ENCODE data around the gene MAN2B1. TPM values are rescaled to one million over a fixed set of nuclear protein-coding genes. Genes with fewer than 3 reads are reported as not detected.

Gene MAN2B1
- total RNA-seq, 2 experiments from 2014 or later = 95.9 to 109 TPM

DNA sequence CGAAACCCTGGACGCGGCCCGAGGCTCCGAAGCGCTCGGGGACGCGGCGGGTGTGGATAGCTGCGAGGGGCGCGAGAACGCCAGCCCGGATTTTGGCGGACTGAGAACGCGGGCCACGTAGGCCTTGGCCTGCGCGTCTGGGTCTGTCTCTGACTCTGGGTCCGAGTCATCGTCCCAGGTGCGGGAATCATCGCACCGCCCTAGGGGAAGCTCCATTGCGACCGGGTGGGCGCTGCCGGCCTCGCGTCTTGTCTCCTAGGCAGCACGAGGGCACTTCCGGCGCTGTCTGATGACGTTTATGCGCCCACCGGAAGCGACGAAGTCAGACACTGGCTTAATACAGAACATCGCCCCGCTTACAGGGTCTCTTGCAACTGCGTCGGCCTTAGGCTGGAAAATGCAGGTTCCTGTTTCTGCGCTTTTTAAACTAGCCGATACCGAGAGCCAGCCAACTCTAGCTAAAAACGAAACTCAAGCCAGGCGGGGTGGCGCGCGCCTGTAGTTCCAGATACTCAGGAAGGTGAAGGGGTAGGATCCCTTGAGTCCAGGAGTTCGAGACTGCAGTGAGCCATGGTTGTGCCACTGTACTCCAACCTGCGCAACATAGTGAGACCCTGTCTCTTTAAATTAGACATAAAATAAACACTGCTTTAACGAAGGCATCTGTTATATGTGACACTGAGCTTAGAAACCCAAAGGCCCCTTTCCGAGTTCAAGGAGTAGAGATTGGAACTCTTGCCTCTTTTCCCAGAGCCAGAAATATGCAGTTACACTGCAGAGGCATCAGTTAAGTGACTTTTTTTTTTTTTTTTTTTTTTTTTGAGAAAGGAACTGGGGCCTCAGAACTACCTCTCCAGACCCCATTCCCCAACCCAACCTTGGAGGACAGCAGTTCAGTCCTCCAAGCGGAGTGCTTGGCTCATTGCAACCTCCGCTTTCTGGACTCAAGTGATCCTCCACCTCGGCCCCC lies 30.1 kb upstream of the MAN2B1 start, which contains the start of gene FBXW9:
FBXW9 (minus strand) TSS at position 266 of the 970 bp plus-strand sequence; CDS start at position 216, 50 bp downstream.
- peak within 1 kb of the TSS; percentile 98 for H3K4me3 ChIP-seq (ENCODE audit: low read length)
- no peaks in the 10 kb centered on the region for H3K9me3 Mint-ChIP-seq
- peak within 1 kb of the TSS; percentile 78 to 90 for H3K27ac ChIP-seq (ENCODE audit: low read depth in 1 of 2, low read length in 2 of 2)
- H3K4me1 ChIP-seq (ENCODE audit: insufficient read depth, low read length) = peaks cover 23% of the 10 kb centered on the region
- no peaks in the 10 kb centered on the region for H3K27me3 Mint-ChIP-seq
- ChIA-PET POLR2A (interaction anchor here (0.7 to 2.7 kb wide), 7 partner anchors 15 to 1996 kb away, joined by 3 to 27 read pairs (median 6); partner anchors contain the start of genes DHPS, GET3, QTRT1 and ZNF791), CTCF (interaction anchor here (0.7 to 1.9 kb wide), 5 partner anchors 25 to 1440 kb away, joined by 3 to 4 read pairs (median 4); partner anchors contain the start of gene ASF1B)
- intact Hi-C loops (cut with DNase I, micrococcal nuclease) = loop anchor here (1.0 to 10.0 kb wide), 4 partner anchors 14 to 1192 kb away; partner anchors contain the start of genes DHPS (in 1 of the 2) and ZNF653 (in 1 of the 2)
- DNase-seq (peak; percentile 93 to 99 (median 98)), ATAC-seq (ENCODE audit: poor library complexity) (peak; percentile 89)
- H3K4me1 Mint-ChIP-seq (ENCODE audit: low read depth) = peaks cover 11% of the 10 kb centered on the region
- peak within 1 kb of the TSS; percentile 95 for H3K27ac Mint-ChIP-seq
- H3K27me3 ChIP-seq (ENCODE audit: control insufficient read depth in 1 of 2, insufficient read depth in 2 of 2, low read length in 2 of 2) = no peaks in the 10 kb centered on the region
- H3K9me3 ChIP-seq (ENCODE audit: control insufficient read depth in 1 of 2, insufficient read depth in 1 of 2, low read length in 2 of 2) = no peaks in the 10 kb centered on the region
- peak within 1 kb of the TSS; percentile 92 for H3K4me3 Mint-ChIP-seq
- H3K36me3 Mint-ChIP-seq (ENCODE audit: low read depth) = peaks cover 27% of the 10 kb centered on the region
- H3K36me3 ChIP-seq (ENCODE audit: insufficient read depth, low read length) = peaks cover 12% of the 10 kb centered on the region
- TF ChIP-seq, protein P1, sequence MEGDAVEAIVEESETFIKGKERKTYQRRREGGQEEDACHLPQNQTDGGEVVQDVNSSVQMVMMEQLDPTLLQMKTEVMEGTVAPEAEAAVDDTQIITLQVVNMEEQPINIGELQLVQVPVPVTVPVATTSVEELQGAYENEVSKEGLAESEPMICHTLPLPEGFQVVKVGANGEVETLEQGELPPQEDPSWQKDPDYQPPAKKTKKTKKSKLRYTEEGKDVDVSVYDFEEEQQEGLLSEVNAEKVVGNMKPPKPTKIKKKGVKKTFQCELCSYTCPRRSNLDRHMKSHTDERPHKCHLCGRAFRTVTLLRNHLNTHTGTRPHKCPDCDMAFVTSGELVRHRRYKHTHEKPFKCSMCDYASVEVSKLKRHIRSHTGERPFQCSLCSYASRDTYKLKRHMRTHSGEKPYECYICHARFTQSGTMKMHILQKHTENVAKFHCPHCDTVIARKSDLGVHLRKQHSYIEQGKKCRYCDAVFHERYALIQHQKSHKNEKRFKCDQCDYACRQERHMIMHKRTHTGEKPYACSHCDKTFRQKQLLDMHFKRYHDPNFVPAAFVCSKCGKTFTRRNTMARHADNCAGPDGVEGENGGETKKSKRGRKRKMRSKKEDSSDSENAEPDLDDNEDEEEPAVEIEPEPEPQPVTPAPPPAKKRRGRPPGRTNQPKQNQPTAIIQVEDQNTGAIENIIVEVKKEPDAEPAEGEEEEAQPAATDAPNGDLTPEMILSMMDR (IDR thresholded peaks at IDR 0.05) = no peak

GRCh38 chr19:12695997-12696365 lies 29.4 kb upstream of the MAN2B1 start:
- Histone ChIP-seq H3K4me1 (ENCODE audit: insufficient read depth, low read length) (peaks cover 23% of the 10 kb centered on the region), H3K27me3 (ENCODE audit: control insufficient read depth in 1 of 2, insufficient read depth in 2 of 2, low read length in 2 of 2) (no peaks in the 10 kb centered on the region), H3K27ac (ENCODE audit: low read depth in 1 of 2, low read length in 2 of 2) (peak overlapping the region in 1 of 2 donors; percentile 90), H3K4me3 (ENCODE audit: low read length) (peak overlapping the region; percentile 98), H3K36me3 (ENCODE audit: insufficient read depth, low read length) (peaks cover 6% of the 10 kb centered on the region), H3K9me3 (ENCODE audit: control insufficient read depth in 1 of 2, insufficient read depth in 1 of 2, low read length in 2 of 2) (no peaks in the 10 kb centered on the region)
- POLR2A ChIA-PET = interaction anchor here (1.0 to 2.7 kb wide), 6 partner anchors 15 to 84 kb away, joined by 3 to 27 read pairs (median 6); partner anchors contain the start of genes DHPS, GET3 and ZNF791
- DNase-seq = peak in 1 of 14 experiments; percentile 8
- intact Hi-C loops (cut with DNase I, micrococcal nuclease) = loop anchor here (1.0 to 10.0 kb wide), 4 partner anchors 14 to 1191 kb away; partner anchors contain the start of genes DHPS (in 1 of the 2) and ZNF653 (in 1 of the 2)
- peaks cover 11% of the 10 kb centered on the region for H3K4me1 Mint-ChIP-seq (ENCODE audit: low read depth)
- peak overlapping the region; percentile 95 for H3K27ac Mint-ChIP-seq
- H3K9me3 Mint-ChIP-seq = no peaks in the 10 kb centered on the region
- peak; percentile 40 for ATAC-seq (ENCODE audit: poor library complexity)
- CTCF ChIA-PET = interaction anchor here (0.7 to 1.9 kb wide), 4 partner anchors 24 to 82 kb away, joined by 3 to 4 read pairs (median 4); no protein-coding TSS in a partner anchor
- no peaks in the 10 kb centered on the region for H3K27me3 Mint-ChIP-seq
- H3K36me3 Mint-ChIP-seq (ENCODE audit: low read depth) = peaks cover 21% of the 10 kb centered on the region
- TF ChIP-seq, protein P1 (IDR thresholded peaks at IDR 0.05) = no peak
- peak overlapping the region; percentile 92 for H3K4me3 Mint-ChIP-seq

DNA sequence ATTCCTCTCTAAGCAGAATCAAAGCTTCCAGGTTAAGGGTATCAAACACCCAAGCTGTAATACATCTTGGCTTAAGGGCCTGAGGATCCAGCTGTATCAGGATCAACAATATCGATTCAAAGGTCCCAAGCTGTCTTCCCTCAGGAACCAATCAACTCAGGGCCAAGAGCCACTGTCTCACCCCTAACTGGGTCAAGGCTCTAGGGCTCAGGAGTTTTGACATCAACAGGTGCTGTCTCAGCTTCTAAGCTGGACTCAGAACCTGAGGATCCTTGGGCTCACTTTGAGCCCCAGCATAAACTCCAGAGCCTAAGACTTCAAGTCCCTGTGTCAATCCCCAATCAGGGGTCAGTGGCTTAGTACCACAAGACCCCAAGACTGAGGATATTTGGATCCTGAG lies 29.0 kb upstream of the MAN2B1 start:
- intact Hi-C loops (cut with DNase I, micrococcal nuclease) = loop anchor here in 1 of 2 experiments (10.0 kb wide), 1 partner anchor 1191 kb away; the partner anchor contains the start of gene ZNF653

More for the DNA sequence above, 29.0 kb upstream of the MAN2B1 start:
- Mint-ChIP-seq H3K4me1 (ENCODE audit: low read depth) (peaks cover 11% of the 10 kb centered on the region), H3K27ac (no peak overlapping the region), H3K9me3 (no peaks in the 10 kb centered on the region), H3K36me3 (ENCODE audit: low read depth) (peaks cover 16% of the 10 kb centered on the region), H3K27me3 (no peaks in the 10 kb centered on the region), H3K4me3 (peak overlapping the region; percentile 79)
- ATAC-seq (ENCODE audit: poor library complexity) (no peak), DNase-seq (no peak)
- TF ChIP-seq, protein P1 (IDR thresholded peaks at IDR 0.05) = no peak
- peaks cover 2% of the 10 kb centered on the region for H3K36me3 ChIP-seq (ENCODE audit: insufficient read depth, low read length)
- peak overlapping the region; percentile 98 for H3K4me3 ChIP-seq (ENCODE audit: low read length)
- no peaks in the 10 kb centered on the region for H3K9me3 ChIP-seq (ENCODE audit: control insufficient read depth in 1 of 2, insufficient read depth in 1 of 2, low read length in 2 of 2)
- ChIA-PET CTCF (interaction anchor here (1.0 kb wide), 1 partner anchor 82 kb away, joined by 3 read pairs; no protein-coding TSS in a partner anchor), POLR2A (interaction anchor here (2.1 to 2.7 kb wide), 2 partner anchors 14 to 27 kb away, joined by 12 to 27 read pairs; partner anchors contain the start of gene DHPS)
- no peaks in the 10 kb centered on the region for H3K27me3 ChIP-seq (ENCODE audit: control insufficient read depth in 1 of 2, insufficient read depth in 2 of 2, low read length in 2 of 2)
- H3K27ac ChIP-seq (ENCODE audit: low read depth in 1 of 2, low read length in 2 of 2) = no peak overlapping the region
- peaks cover 23% of the 10 kb centered on the region for H3K4me1 ChIP-seq (ENCODE audit: insufficient read depth, low read length)

All from CD4-positive, alpha-beta T cell (primary cell).